Measurements from ENCODE around the gene GFI1B. TPM values are rescaled to one million over a fixed set of nuclear protein-coding genes. Genes with fewer than 3 reads are reported as not detected.

GFI1B gene
- polyA plus RNA-seq, 2 donors: 0.02 TPM

GRCh38 chr9:133004999-133005760, 26.7 kb downstream of the GFI1B start:
- Histone ChIP-seq H3K27me3 (ENCODE audit: control insufficient read depth in 1 of 2, insufficient read depth in 2 of 2, low read length in 2 of 2) (no peaks in the 10 kb centered on the region), H3K4me1 (ENCODE audit: control insufficient read depth in 2 of 2, insufficient read depth in 2 of 2, low read length in 1 of 2) (no peaks in the 10 kb centered on the region), H3K27ac (ENCODE audit: low read depth in 2 of 2, low read length in 1 of 2) (no peak overlapping the region), H3K9me3 (ENCODE audit: control insufficient read depth in 2 of 2, insufficient read depth in 1 of 2, low read depth in 1 of 2, low read length in 1 of 2) (no peaks in the 10 kb centered on the region), H3K36me3 (ENCODE audit: control insufficient read depth in 2 of 2, insufficient read depth in 2 of 2, low read length in 1 of 2) (no peaks in the 10 kb centered on the region), H3K4me3 (ENCODE audit: low read depth in 1 of 2, low read length in 2 of 2) (no peak overlapping the region)
- 85 to 89% methylated on average over 14 of the region's 14 CpGs for WGBS, 2 donors

GRCh38 chr9:133005957-133006356, 27.5 kb downstream of the GFI1B start:
- Histone ChIP-seq H3K4me3 (ENCODE audit: low read depth in 1 of 2, low read length in 2 of 2) (no peak overlapping the region), H3K4me1 (ENCODE audit: control insufficient read depth in 2 of 2, insufficient read depth in 2 of 2, low read length in 1 of 2) (no peaks in the 10 kb centered on the region), H3K36me3 (ENCODE audit: control insufficient read depth in 2 of 2, insufficient read depth in 2 of 2, low read length in 1 of 2) (no peaks in the 10 kb centered on the region), H3K9me3 (ENCODE audit: control insufficient read depth in 2 of 2, insufficient read depth in 1 of 2, low read depth in 1 of 2, low read length in 1 of 2) (no peaks in the 10 kb centered on the region), H3K27ac (ENCODE audit: low read depth in 2 of 2, low read length in 1 of 2) (no peak overlapping the region), H3K27me3 (ENCODE audit: control insufficient read depth in 1 of 2, insufficient read depth in 2 of 2, low read length in 2 of 2) (no peaks in the 10 kb centered on the region)
- 87 to 89% methylated on average over 3 of the region's 3 CpGs for WGBS, 2 donors

GRCh38 chr9:133006731-133007352, 28.3 kb downstream of the GFI1B start:
- H3K4me3 ChIP-seq (ENCODE audit: low read depth in 1 of 2, low read length in 2 of 2): no peak overlapping the region
- WGBS, 2 donors: 78 to 90% methylated on average over 5 of the region's 5 CpGs
- H3K4me1 ChIP-seq (ENCODE audit: control insufficient read depth in 2 of 2, insufficient read depth in 2 of 2, low read length in 1 of 2): no peaks in the 10 kb centered on the region
- H3K27me3 ChIP-seq (ENCODE audit: control insufficient read depth in 1 of 2, insufficient read depth in 2 of 2, low read length in 2 of 2): no peaks in the 10 kb centered on the region
- H3K9me3 ChIP-seq (ENCODE audit: control insufficient read depth in 2 of 2, insufficient read depth in 1 of 2, low read depth in 1 of 2, low read length in 1 of 2): no peaks in the 10 kb centered on the region
- no peaks in the 10 kb centered on the region for H3K36me3 ChIP-seq (ENCODE audit: control insufficient read depth in 2 of 2, insufficient read depth in 2 of 2, low read length in 1 of 2)
- no peak overlapping the region for H3K27ac ChIP-seq (ENCODE audit: low read depth in 2 of 2, low read length in 1 of 2)

GRCh38 chr9:133008406-133008805, 29.9 kb downstream of the GFI1B start:
- no peak overlapping the region for H3K27ac ChIP-seq (ENCODE audit: low read depth in 2 of 2, low read length in 1 of 2)
- no peaks in the 10 kb centered on the region for H3K36me3 ChIP-seq (ENCODE audit: control insufficient read depth in 2 of 2, insufficient read depth in 2 of 2, low read length in 1 of 2)
- 80 to 83% methylated on average over 7 of the region's 7 CpGs for WGBS, 2 donors
- H3K27me3 ChIP-seq (ENCODE audit: control insufficient read depth in 1 of 2, insufficient read depth in 2 of 2, low read length in 2 of 2): no peaks in the 10 kb centered on the region
- H3K9me3 ChIP-seq (ENCODE audit: control insufficient read depth in 2 of 2, insufficient read depth in 1 of 2, low read depth in 1 of 2, low read length in 1 of 2): no peaks in the 10 kb centered on the region
- no peak overlapping the region for H3K4me3 ChIP-seq (ENCODE audit: low read depth in 1 of 2, low read length in 2 of 2)
- no peaks in the 10 kb centered on the region for H3K4me1 ChIP-seq (ENCODE audit: control insufficient read depth in 2 of 2, insufficient read depth in 2 of 2, low read length in 1 of 2)

- H3K4me1 ChIP-seq (ENCODE audit: control insufficient read depth in 2 of 2, insufficient read depth in 2 of 2, low read length in 1 of 2): no peaks in the 10 kb centered on the region
- no peaks in the 10 kb centered on the region for H3K9me3 ChIP-seq (ENCODE audit: control insufficient read depth in 2 of 2, insufficient read depth in 1 of 2, low read depth in 1 of 2, low read length in 1 of 2)
- no peak overlapping the region for H3K4me3 ChIP-seq (ENCODE audit: low read depth in 1 of 2, low read length in 2 of 2)
- H3K27ac ChIP-seq (ENCODE audit: low read depth in 2 of 2, low read length in 1 of 2): no peak overlapping the region
- H3K27me3 ChIP-seq (ENCODE audit: control insufficient read depth in 1 of 2, insufficient read depth in 2 of 2, low read length in 2 of 2): no peaks in the 10 kb centered on the region
- WGBS, 2 donors: 58 to 74% methylated on average over 2 of the region's 2 CpGs
- H3K36me3 ChIP-seq (ENCODE audit: control insufficient read depth in 2 of 2, insufficient read depth in 2 of 2, low read length in 1 of 2): no peaks in the 10 kb centered on the region
These were observed 30.3 kb downstream of the GFI1B start for GRCh38 chr9:133008824-133009223.

GRCh38 chr9:133009906-133010582, 31.6 kb downstream of the GFI1B start:
- 68 to 84% methylated on average over 5 of the region's 5 CpGs for WGBS, 2 donors
- H3K4me3 ChIP-seq (ENCODE audit: low read depth in 1 of 2, low read length in 2 of 2): no peak overlapping the region
- no peaks in the 10 kb centered on the region for H3K9me3 ChIP-seq (ENCODE audit: control insufficient read depth in 2 of 2, insufficient read depth in 1 of 2, low read depth in 1 of 2, low read length in 1 of 2)
- no peaks in the 10 kb centered on the region for H3K27me3 ChIP-seq (ENCODE audit: control insufficient read depth in 1 of 2, insufficient read depth in 2 of 2, low read length in 2 of 2)
- no peaks in the 10 kb centered on the region for H3K4me1 ChIP-seq (ENCODE audit: control insufficient read depth in 2 of 2, insufficient read depth in 2 of 2, low read length in 1 of 2)
- H3K27ac ChIP-seq (ENCODE audit: low read depth in 2 of 2, low read length in 1 of 2): no peak overlapping the region
- H3K36me3 ChIP-seq (ENCODE audit: control insufficient read depth in 2 of 2, insufficient read depth in 2 of 2, low read length in 1 of 2): no peaks in the 10 kb centered on the region

- no peak overlapping the region for H3K27ac ChIP-seq (ENCODE audit: low read depth in 2 of 2, low read length in 1 of 2)
- no peaks in the 10 kb centered on the region for H3K36me3 ChIP-seq (ENCODE audit: control insufficient read depth in 2 of 2, insufficient read depth in 2 of 2, low read length in 1 of 2)
- H3K9me3 ChIP-seq (ENCODE audit: control insufficient read depth in 2 of 2, insufficient read depth in 1 of 2, low read depth in 1 of 2, low read length in 1 of 2): no peaks in the 10 kb centered on the region
- no peaks in the 10 kb centered on the region for H3K4me1 ChIP-seq (ENCODE audit: control insufficient read depth in 2 of 2, insufficient read depth in 2 of 2, low read length in 1 of 2)
- H3K4me3 ChIP-seq (ENCODE audit: low read depth in 1 of 2, low read length in 2 of 2): no peak overlapping the region
- H3K27me3 ChIP-seq (ENCODE audit: control insufficient read depth in 1 of 2, insufficient read depth in 2 of 2, low read length in 2 of 2): no peaks in the 10 kb centered on the region
- 89 to 94% methylated on average over 5 of the region's 5 CpGs for WGBS, 2 donors
These were observed 36.2 kb downstream of the GFI1B start for GRCh38 chr9:133014696-133015095.

- Histone ChIP-seq H3K4me1 (ENCODE audit: control insufficient read depth in 2 of 2, insufficient read depth in 2 of 2, low read length in 1 of 2) (no peaks in the 10 kb centered on the region), H3K36me3 (ENCODE audit: control insufficient read depth in 2 of 2, insufficient read depth in 2 of 2, low read length in 1 of 2) (no peaks in the 10 kb centered on the region), H3K27ac (ENCODE audit: low read depth in 2 of 2, low read length in 1 of 2) (no peak overlapping the region), H3K9me3 (ENCODE audit: control insufficient read depth in 2 of 2, insufficient read depth in 1 of 2, low read depth in 1 of 2, low read length in 1 of 2) (no peaks in the 10 kb centered on the region), H3K27me3 (ENCODE audit: control insufficient read depth in 1 of 2, insufficient read depth in 2 of 2, low read length in 2 of 2) (no peaks in the 10 kb centered on the region), H3K4me3 (ENCODE audit: low read depth in 1 of 2, low read length in 2 of 2) (no peak overlapping the region)
- 68 to 71% methylated on average over 26 of the region's 26 CpGs for WGBS, 2 donors
These were observed 44.8 kb downstream of the GFI1B start for GRCh38 chr9:133023117-133023890.

- Histone ChIP-seq H3K27ac (ENCODE audit: low read depth in 2 of 2, low read length in 1 of 2) (no peak overlapping the region), H3K9me3 (ENCODE audit: control insufficient read depth in 2 of 2, insufficient read depth in 1 of 2, low read depth in 1 of 2, low read length in 1 of 2) (no peaks in the 10 kb centered on the region), H3K27me3 (ENCODE audit: control insufficient read depth in 1 of 2, insufficient read depth in 2 of 2, low read length in 2 of 2) (no peaks in the 10 kb centered on the region), H3K36me3 (ENCODE audit: control insufficient read depth in 2 of 2, insufficient read depth in 2 of 2, low read length in 1 of 2) (no peaks in the 10 kb centered on the region), H3K4me1 (ENCODE audit: control insufficient read depth in 2 of 2, insufficient read depth in 2 of 2, low read length in 1 of 2) (peaks cover 0 to 5% of the 10 kb centered on the region in 2 donors), H3K4me3 (ENCODE audit: low read depth in 1 of 2, low read length in 2 of 2) (no peak overlapping the region)
- 64 to 66% methylated on average over 3 of the region's 3 CpGs for WGBS, 2 donors
These were observed 47.9 kb downstream of the GFI1B start for GRCh38 chr9:133026426-133026825.

Measured in esophagus (tissue), 2 donors.